Astrocyte (in vitro differentiated cells and primary cell): ENCODE results near the gene TENM3.

Source experiments
- CTCF ChIP-seq: IDR thresholded peaks from 2 replicates; pipeline ENCODE4 v1.5.1; 2011; ENCODE audit warnings: low read depth, mild to moderate bottlenecking, inconsistent platforms, low read length, moderate library complexity; ENCODE audit not compliant: insufficient read depth
- EZH2 ChIP-seq: IDR thresholded peaks from 2 replicates; pipeline ENCODE4 v1.6.1; 2012; ENCODE audit warnings: mild to moderate bottlenecking, low read length, inconsistent platforms; ENCODE audit not compliant: insufficient read depth

- TF ChIP-seq CTCF (no peak), EZH2 (no peak)
Measured at GRCh38 chr4:182640932-182641331, 397.7 kb downstream of the TENM3 start.
